ENCODE measurements around the gene GIMD1.

GIMD1 gene

DNA sequence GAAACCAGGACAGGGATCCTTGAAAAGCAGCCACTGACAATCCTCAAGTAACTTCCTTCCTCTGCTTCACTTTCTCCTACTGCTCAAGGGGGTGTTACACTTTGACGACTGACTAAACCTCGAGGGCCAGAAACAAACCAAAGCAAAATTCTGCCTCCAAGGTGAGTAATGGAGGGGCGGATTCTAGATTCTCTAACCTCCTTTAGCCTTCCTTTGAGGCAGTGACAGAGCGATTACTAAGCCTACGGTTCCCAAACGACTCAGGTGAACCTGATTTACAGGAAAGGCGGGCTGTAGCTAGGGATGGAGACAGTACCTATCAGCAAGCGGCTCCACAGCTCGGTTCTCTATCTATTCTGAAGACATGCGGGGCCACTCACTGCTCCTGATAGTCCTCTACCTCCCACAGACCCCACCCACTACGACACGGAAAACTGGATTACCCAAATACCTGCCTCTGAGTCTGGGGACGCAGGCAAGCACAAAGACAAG lies 53.1 kb downstream of the GIMD1 start:
- no peak for DNase-seq (ENCODE audit: low read depth in 2 of 2)

DNA sequence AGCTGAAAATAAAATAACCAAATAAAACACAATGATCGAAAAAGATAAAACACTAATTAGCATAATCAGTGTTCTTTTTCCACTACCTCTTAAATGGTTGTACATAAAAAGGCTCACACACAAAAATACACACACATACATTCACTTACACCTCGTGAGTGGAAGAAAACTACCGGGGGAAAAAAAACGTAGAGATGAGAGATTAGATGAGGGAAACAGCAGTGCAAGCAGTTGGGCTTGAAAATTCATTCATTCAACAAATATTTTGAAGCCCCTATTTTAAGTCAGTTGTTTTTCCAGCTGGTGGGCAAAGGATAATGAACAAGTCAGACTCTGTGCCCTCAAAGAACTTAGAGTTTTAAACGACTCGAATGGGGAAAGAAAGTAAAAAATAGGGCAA lies 53.6 kb downstream of the GIMD1 start:
- no peak for DNase-seq (ENCODE audit: low read depth in 2 of 2)

DNA sequence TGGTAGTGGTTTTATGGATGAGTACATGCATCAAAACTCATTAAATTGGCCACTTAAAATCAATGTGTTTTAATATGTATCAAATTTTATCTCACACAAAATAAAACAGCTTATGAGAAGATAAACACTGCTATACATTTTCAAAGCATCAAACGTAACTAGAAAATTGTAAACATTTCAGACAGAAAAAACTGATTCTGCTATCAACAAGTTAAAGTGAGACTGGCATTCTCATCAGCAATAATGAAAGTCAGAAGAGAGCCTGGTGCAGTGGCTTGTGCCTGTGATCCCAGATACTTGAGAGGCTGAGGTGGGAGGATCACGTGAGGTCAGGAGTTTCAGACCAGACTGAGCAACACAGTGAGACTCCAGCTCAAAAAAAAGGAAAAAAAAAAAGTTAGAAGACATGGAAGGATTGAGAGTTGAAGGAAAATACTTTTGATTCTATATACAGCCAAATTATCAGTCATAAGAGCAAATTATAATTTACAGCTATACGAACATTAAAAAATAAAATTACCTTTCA lies 55.5 kb downstream of the GIMD1 start:
- no peak for DNase-seq (ENCODE audit: low read depth in 2 of 2)

DNA sequence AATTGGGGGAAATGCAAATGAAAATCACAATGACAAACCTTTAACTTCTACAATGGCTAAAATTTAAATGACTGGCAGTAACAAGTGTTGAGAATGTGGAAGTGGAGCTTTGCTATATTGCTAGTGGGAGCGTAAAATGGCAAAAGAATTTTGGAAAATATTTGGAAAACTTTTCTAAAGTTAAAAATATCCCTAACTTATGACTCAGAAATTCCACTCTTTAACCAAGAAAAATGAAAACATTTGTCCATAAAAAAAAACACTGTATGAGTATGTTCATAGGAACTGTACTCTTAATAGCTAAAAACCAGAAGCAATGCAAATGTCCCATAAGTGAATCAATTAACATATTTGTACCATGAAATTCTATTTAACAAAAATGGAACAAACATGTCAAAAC lies 56.2 kb downstream of the GIMD1 start:
- peak; percentile 58 to 61 for DNase-seq (ENCODE audit: low read depth in 2 of 2)

All from fibroblast of skin of left quadriceps (primary cell).